ENCODE data around the gene BABAM2. TPM values are rescaled to one million over a fixed set of nuclear protein-coding genes. Genes with fewer than 3 reads are reported as not detected.
A peak's percentile ranks its signal among the peaks of the same experiment; 100 is the strongest.

BABAM2 gene
- total RNA-seq, 1 donor from 2014 or later = 28.5 TPM

- H3K4me3 ChIP-seq (ENCODE audit: insufficient read depth, low read depth, low read length) = no peak overlapping the region
- FAIRE-seq (no peak), DNase-seq (ENCODE audit: low read depth) (peak; percentile 78)
- H3K27me3 Mint-ChIP-seq (ENCODE audit: low read depth, unreplicated experiment) = peaks cover 2% of the 10 kb centered on the region
- H3K4me1 ChIP-seq (ENCODE audit: insufficient read depth, low read length) = peaks cover 23% of the 10 kb centered on the region
- H3K9me3 Mint-ChIP-seq (ENCODE audit: unreplicated experiment) = no peaks in the 10 kb centered on the region
- peaks cover 25% of the 10 kb centered on the region for H3K4me1 Mint-ChIP-seq (ENCODE audit: low read depth, unreplicated experiment)
- no peak overlapping the region for H2AFZ ChIP-seq (ENCODE audit: low read depth, low read length)
- TF ChIP-seq CTCF (IDR thresholded peaks at IDR 0.05; ENCODE audit: insufficient read depth, low read depth, low read length) (no peak), EZH2 (IDR thresholded peaks at IDR 0.05; ENCODE audit: insufficient read depth, low read length) (no peak)
- peak overlapping the region; percentile 35 for H3K4me2 ChIP-seq (ENCODE audit: low read length)
- H4K20me1 ChIP-seq (ENCODE audit: insufficient read depth, low read length) = no peaks in the 10 kb centered on the region
- no peak overlapping the region for H3K27ac Mint-ChIP-seq (ENCODE audit: unreplicated experiment)
- H3K36me3 ChIP-seq (ENCODE audit: insufficient read depth, low read length) = no peaks in the 10 kb centered on the region
- no peaks in the 10 kb centered on the region for H3K27me3 ChIP-seq (ENCODE audit: insufficient read depth, low read length)
- H3K9ac ChIP-seq (ENCODE audit: low read length) = no peak overlapping the region
- no peaks in the 10 kb centered on the region for H3K9me3 ChIP-seq (ENCODE audit: insufficient read depth, low read depth, low read length)
- no peak overlapping the region for H3K27ac ChIP-seq (ENCODE audit: low read depth, low read length)
- peaks cover 3% of the 10 kb centered on the region for H3K36me3 Mint-ChIP-seq (ENCODE audit: low read depth, unreplicated experiment)
- H3K79me2 ChIP-seq (ENCODE audit: insufficient read depth, low read length) = no peaks in the 10 kb centered on the region
- H3K4me3 Mint-ChIP-seq (ENCODE audit: unreplicated experiment) = no peak overlapping the region
These were observed 468.9 kb downstream of the BABAM2 start for GRCh38 chr2:28359222-28360057.

GRCh38 chr2:28360058-28360717, 469.7 kb downstream of the BABAM2 start:
- no peaks in the 10 kb centered on the region for H3K36me3 ChIP-seq (ENCODE audit: insufficient read depth, low read length)

More at GRCh38 chr2:28360058-28360717, 469.7 kb downstream of the BABAM2 start:
- Mint-ChIP-seq H3K36me3 (ENCODE audit: low read depth, unreplicated experiment) (peaks cover 3% of the 10 kb centered on the region), H3K27me3 (ENCODE audit: low read depth, unreplicated experiment) (peaks cover 2% of the 10 kb centered on the region), H3K4me3 (ENCODE audit: unreplicated experiment) (no peak overlapping the region), H3K9me3 (ENCODE audit: unreplicated experiment) (no peaks in the 10 kb centered on the region), H3K4me1 (ENCODE audit: low read depth, unreplicated experiment) (peaks cover 33% of the 10 kb centered on the region), H3K27ac (ENCODE audit: unreplicated experiment) (no peak overlapping the region)
- DNase-seq (ENCODE audit: low read depth) (no peak), FAIRE-seq (no peak)
- H3K4me1 ChIP-seq (ENCODE audit: insufficient read depth, low read length) = peaks cover 23% of the 10 kb centered on the region
- no peaks in the 10 kb centered on the region for H3K27me3 ChIP-seq (ENCODE audit: insufficient read depth, low read length)
- H3K9me3 ChIP-seq (ENCODE audit: insufficient read depth, low read depth, low read length) = no peaks in the 10 kb centered on the region
- H3K4me2 ChIP-seq (ENCODE audit: low read length) = no peak overlapping the region
- TF ChIP-seq EZH2 (IDR thresholded peaks at IDR 0.05; ENCODE audit: insufficient read depth, low read length) (no peak), CTCF (IDR thresholded peaks at IDR 0.05; ENCODE audit: insufficient read depth, low read depth, low read length) (no peak)
- no peaks in the 10 kb centered on the region for H4K20me1 ChIP-seq (ENCODE audit: insufficient read depth, low read length)
- no peak overlapping the region for H3K9ac ChIP-seq (ENCODE audit: low read length)
- no peaks in the 10 kb centered on the region for H3K79me2 ChIP-seq (ENCODE audit: insufficient read depth, low read length)
- H2AFZ ChIP-seq (ENCODE audit: low read depth, low read length) = no peak overlapping the region
- H3K4me3 ChIP-seq (ENCODE audit: insufficient read depth, low read depth, low read length) = no peak overlapping the region
- no peak overlapping the region for H3K27ac ChIP-seq (ENCODE audit: low read depth, low read length)
